HG02981 (cell line): ENCODE results near the gene SLC39A8.

Experiments used
- ATAC-seq: cut with Tn5 transposase; IDR thresholded peaks from one replicate; pipeline ENCODE4 v1.9.1; 2021; ENCODE audit warnings: mild to moderate bottlenecking, moderate library complexity; ENCODE audit not compliant: unreplicated experiment

Gene SLC39A8

GRCh38 chr4:102341201-102341600 is 4.1 kb downstream of the SLC39A8 start:
- no peak for ATAC-seq

- ATAC-seq = no peak
These were observed 6.3 kb downstream of the SLC39A8 start for GRCh38 chr4:102339018-102339417.

- no peak for ATAC-seq
These were observed 6.9 kb downstream of the SLC39A8 start for GRCh38 chr4:102338405-102338804.

- peak; percentile 67 for ATAC-seq
These were observed 9.7 kb downstream of the SLC39A8 start for GRCh38 chr4:102335616-102336015.

GRCh38 chr4:102334624-102335023 is 10.7 kb downstream of the SLC39A8 start:
- ATAC-seq = no peak

GRCh38 chr4:102333787-102334186 is 11.5 kb downstream of the SLC39A8 start:
- ATAC-seq = no peak

- ATAC-seq = no peak
These were observed 17.2 kb downstream of the SLC39A8 start for GRCh38 chr4:102328045-102328444.

- no peak for ATAC-seq
These were observed 18.3 kb downstream of the SLC39A8 start for GRCh38 chr4:102326951-102327350.

GRCh38 chr4:102324730-102325129 is 20.6 kb downstream of the SLC39A8 start:
- no peak for ATAC-seq

- ATAC-seq = no peak
These were observed 22.5 kb downstream of the SLC39A8 start for GRCh38 chr4:102322736-102323135.

- ATAC-seq = peak; percentile 92
These were observed 23.9 kb downstream of the SLC39A8 start for GRCh38 chr4:102321260-102321995.

- no peak for ATAC-seq
These were observed 25.7 kb downstream of the SLC39A8 start for GRCh38 chr4:102319594-102319993.

GRCh38 chr4:102318526-102318925 is 26.8 kb downstream of the SLC39A8 start:
- no peak for ATAC-seq

- no peak for ATAC-seq
These were observed 27.2 kb downstream of the SLC39A8 start for GRCh38 chr4:102318105-102318504.

- no peak for ATAC-seq
These were observed 27.8 kb downstream of the SLC39A8 start for GRCh38 chr4:102317459-102317858.

- no peak for ATAC-seq
These were observed 28.7 kb downstream of the SLC39A8 start for GRCh38 chr4:102316585-102316984.

GRCh38 chr4:102315532-102315931 is 29.8 kb downstream of the SLC39A8 start:
- no peak for ATAC-seq

GRCh38 chr4:102312417-102312816 is 32.9 kb downstream of the SLC39A8 start:
- ATAC-seq = no peak

GRCh38 chr4:102311912-102312311 is 33.4 kb downstream of the SLC39A8 start:
- no peak for ATAC-seq

- no peak for ATAC-seq
These were observed 33.9 kb downstream of the SLC39A8 start for GRCh38 chr4:102311407-102311806.

- no peak for ATAC-seq
These were observed 37.1 kb downstream of the SLC39A8 start for GRCh38 chr4:102308032-102308799.

GRCh38 chr4:102305666-102306065 is 39.6 kb downstream of the SLC39A8 start:
- no peak for ATAC-seq
